Measurements from ENCODE around the gene ZWILCH. TPM values are rescaled to one million over a fixed set of nuclear protein-coding genes. Genes with fewer than 3 reads are reported as not detected.
A peak's percentile ranks its signal among the peaks of the same experiment; 100 is the strongest.

Gene ZWILCH
- total and polyA plus RNA-seq, 9 of the 15 experiments (the other 6 are each of a cell fraction or from before 2014, with no cell fraction given): 32.8 to 94.2 (median 52.1) TPM

- TF ChIP-seq CHD1 (IDR thresholded peaks at IDR 0.05; ENCODE audit: low read length) (peak; percentile 66), HMGXB4 (CRISPR knock-in tag; IDR thresholded peaks at IDR 0.05) (peak; percentile 26; the same call in 1 of the 2 replicates), ATF6 (CRISPR knock-in tag; IDR thresholded peaks at IDR 0.05) (peak; percentile 77; the same call in 1 of the 2 replicates), MAFF (IDR thresholded peaks at IDR 0.05; ENCODE audit: low read length) (no peak; the same call in 1 of the 2 replicates), MBD2 (IDR thresholded peaks at IDR 0.05; ENCODE audit: borderline replicate concordance, low read depth) (peak; percentile 81), SOX6 (IDR thresholded peaks at IDR 0.05) (peak; percentile 26; the same call in 1 of the 2 replicates), POLR2AphosphoS5 (IDR thresholded peaks at IDR 0.05; ENCODE audit: control insufficient read depth, insufficient read depth, low read depth, low read length) (peak; percentile 97), ZNF431 (CRISPR knock-in tag; IDR thresholded peaks at IDR 0.05) (0 out of 2 replicates have a peak, but pooled peaks have one; percentile 27), ZNF175 (CRISPR knock-in tag; IDR thresholded peaks at IDR 0.05; ENCODE audit: low read depth) (peak; percentile 60; the same call in 1 of the 2 replicates), JUND (IDR thresholded peaks at IDR 0.05; ENCODE audit: borderline replicate concordance, low read depth, low read length) (no peak), JUND (tag; IDR thresholded peaks at IDR 0.05; ENCODE audit: borderline replicate concordance, low read depth, low read length) (peak; percentile 7; the same call in 1 of the 3 replicates), ASH1L (IDR thresholded peaks at IDR 0.05; ENCODE audit: borderline replicate concordance, low read depth, partially characterized antibody) (peak; percentile 71), ZC3H8 (IDR thresholded peaks at IDR 0.05) (no peak), CEBPG (CRISPR knock-in tag; IDR thresholded peaks at IDR 0.05) (peak; percentile 63; the same call in 1 of the 2 replicates), CEBPG (tag; conservative IDR thresholded peaks at IDR 0.05 in 1 of 2, IDR thresholded peaks at IDR 0.05 in 1 of 2) (peak; percentile 57 to 87; a peak in 3 of 4 replicates), POLR2B (IDR thresholded peaks at IDR 0.05; ENCODE audit: low read depth, partially characterized antibody) (peak; percentile 99), SAP30 (IDR thresholded peaks at IDR 0.05; ENCODE audit: borderline replicate concordance, insufficient read depth, low read depth, low read length, poor library complexity, severe bottlenecking) (peak; percentile 75), EP400 (IDR thresholded peaks at IDR 0.05) (peak; percentile 98), ATF3 (IDR thresholded peaks at IDR 0.05) (peak; percentile 62; the same call in 1 of the 2 replicates), ATF3 (CRISPR knock-in tag; conservative IDR thresholded peaks at IDR 0.05) (no peak)
Measured at GRCh38 chr15:66581972-66582537, 76.9 kb downstream of the ZWILCH start (continued).
